ENCODE data around the gene MAEA.

The MAEA gene

GRCh38 chr4:1355378-1355777, 65.7 kb downstream of the MAEA start:
- DNase-seq: no peak

- peak; percentile 42 for DNase-seq
Observed at GRCh38 chr4:1356181-1356998, 66.7 kb downstream of the MAEA start.

DNA sequence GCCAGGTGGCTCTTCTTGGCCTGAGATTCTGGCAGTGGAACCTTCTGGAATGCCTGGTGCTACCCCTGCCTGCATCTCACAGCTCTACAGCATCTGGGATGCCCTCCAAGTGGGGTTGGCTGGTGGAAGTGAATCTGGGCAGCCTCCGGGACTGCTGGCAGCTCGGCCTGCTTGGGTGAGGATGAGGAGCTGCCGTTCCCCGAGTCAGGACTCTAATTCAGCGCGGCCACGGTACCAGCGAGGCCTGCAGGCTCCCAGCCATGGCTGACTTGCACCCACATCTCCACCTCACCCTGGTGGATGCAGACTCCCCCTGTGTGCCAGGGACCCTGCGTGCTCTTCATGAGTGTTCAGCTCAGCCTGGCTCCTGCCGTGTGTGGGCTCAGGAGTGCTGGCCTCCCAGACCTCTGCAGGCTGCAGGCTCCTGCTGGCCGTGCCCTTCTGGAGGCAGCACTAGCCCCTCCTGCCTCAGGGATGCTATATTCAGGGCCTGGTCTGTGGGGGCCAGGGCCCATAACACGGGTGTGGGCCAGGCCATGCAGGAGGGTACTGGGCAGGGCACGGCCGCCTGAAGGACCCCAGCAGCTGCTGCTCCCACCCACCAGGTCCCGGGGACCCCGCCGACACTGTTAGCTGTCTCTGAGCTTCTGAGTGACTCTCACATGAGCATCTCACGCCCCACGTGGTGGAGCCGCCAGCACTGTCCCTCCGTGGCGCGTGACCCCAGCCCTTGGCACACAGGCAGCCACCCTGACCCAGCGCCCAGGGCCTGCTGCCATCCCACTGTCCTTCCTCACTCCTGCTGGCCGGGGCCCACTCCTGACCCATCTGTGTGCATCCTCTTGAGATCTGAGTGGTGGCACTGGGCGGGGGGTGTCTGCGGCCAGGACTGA, 67.9 kb downstream of the MAEA start:
- no peak for DNase-seq

GRCh38 chr4:1358421-1359143, 68.9 kb downstream of the MAEA start:
- no peak for DNase-seq

DNA sequence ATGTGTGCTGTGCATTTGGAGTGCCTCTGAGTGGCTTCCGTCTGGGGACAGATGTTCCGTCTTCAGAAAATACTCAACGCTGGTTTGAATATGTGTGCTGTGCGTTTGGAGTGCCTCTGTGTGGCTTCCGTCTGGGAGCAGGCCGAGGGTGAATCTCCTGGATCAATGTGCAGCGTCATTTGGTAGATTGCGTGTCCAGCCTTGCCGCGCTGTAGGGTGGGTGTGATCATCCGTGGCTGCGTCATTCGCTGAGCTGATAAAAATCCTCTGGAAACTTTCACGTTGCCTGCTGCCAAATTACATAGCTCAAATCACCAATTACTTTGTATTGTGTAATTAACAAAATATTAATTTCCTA, 69.4 kb downstream of the MAEA start:
- DNase-seq: no peak

DNA sequence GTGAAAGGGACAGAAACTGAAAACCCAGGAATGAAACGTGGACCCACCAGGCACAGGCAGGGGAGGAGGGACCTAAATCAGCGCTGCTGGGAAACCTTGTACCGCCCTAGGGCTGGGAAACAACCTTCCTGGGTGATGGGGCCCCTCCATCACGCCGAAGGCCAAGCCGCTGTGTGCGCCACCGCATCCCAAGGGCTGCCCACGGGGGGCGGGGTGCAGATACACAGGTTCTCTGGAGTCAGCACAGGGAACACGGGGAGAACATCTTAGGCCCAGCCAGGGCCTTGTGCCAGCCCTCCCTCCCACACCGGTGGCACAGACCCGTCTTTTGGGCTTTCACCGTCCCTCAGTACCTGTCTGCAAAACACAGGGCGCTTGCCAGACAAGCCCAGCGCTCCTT, 70.3 kb downstream of the MAEA start:
- no peak for DNase-seq

DNA sequence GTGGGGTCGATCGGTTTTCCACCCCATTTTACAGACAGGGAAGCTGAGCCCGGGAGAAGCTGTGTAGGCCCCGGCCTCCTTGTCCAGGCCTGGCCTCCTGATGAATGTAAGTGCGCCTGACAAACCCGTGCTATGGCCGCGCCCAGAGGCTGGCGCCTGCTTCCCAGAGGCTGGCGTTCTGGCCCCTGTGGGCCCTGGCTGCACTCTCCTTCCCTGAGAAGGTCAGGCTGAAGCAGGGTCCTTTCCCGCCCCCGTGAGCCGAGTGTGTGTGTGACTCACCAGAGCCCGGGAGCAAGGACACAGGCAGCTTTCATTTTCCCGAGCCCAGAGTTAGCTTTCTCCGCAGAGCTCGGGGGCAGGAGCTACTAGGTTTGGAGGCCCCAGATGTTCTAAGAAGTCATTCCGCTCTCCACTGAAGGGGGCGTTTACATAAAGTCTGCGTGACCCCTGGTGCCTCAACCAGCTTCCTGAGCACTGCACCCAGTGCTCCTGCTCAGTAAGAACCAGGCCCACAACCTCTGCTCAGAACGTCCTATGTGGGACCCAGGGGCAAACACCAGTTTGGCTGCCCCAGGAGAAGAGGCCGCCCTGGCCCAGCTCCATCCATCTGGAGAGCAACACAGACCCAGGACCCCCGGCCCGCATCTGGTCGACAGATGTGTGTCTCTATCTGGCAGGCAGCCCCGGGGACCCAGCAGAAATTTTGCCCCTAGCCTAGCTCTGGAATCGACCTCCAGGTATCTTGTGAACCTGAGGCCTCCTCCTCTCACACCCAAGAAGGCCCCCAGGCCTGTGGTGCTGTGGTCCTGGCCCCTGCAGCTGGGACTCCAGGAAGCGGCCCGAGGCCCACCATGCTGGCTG, 71.0 kb downstream of the MAEA start:
- DNase-seq: no peak

DNA sequence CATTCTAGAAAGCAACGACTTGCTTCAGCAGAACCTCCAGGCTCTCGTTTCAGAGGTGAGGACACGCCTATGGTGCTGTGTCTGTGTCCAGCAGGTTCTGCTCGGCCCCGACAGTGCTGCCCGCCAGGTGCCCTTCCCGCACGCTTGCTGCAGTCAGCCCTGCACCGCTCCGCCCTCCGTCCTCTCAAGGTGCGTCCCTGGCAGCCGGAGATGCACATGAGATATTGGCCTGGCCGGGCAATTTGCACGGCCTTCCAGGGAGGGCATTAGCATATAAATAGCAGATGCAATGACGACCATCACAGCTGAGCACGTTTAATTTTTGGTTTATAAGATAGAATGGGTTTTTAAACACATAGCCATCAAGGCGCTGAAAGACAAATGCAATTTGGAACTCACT, 71.7 kb downstream of the MAEA start:
- no peak for DNase-seq

DNA sequence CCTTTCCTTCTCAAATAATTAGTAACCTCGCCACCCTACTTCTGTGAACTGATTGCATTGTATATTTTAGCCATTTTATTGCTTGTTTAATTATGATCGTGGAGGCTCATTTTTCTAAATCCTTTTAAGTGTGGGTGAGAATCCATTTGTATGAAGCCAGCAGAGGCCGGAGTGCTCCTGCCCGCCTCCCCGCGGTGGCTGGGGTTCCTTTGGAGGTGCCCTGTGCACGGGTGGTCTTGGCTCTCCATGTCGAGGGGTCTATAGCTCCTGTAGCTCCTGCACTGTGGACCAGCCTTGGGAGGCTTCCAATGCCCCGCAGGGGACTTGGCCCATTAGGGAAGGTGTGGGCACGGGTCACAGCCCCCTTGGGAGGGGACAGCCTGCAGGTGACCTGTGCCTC, 72.4 kb downstream of the MAEA start:
- no peak for DNase-seq

DNA sequence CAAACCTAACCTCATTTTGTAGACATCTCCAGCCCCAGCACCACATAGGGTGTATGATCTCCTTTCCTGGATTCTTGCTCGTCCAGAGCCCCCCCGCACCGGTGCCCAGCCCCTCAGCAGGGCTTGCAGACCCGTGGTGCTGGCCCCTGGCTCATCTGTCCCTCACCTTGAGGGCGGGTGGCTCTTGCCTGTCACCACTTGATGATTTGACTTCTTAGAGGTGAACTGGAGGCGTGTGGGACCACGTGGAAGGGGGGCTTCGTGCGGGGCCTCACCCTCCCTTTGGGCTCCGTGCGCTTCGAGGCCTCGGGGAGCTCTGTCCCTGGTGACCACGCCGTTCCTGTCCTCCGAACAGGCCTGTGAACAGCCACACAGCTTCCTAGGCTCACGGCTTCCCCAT, 72.8 kb downstream of the MAEA start:
- DNase-seq: no peak

DNA sequence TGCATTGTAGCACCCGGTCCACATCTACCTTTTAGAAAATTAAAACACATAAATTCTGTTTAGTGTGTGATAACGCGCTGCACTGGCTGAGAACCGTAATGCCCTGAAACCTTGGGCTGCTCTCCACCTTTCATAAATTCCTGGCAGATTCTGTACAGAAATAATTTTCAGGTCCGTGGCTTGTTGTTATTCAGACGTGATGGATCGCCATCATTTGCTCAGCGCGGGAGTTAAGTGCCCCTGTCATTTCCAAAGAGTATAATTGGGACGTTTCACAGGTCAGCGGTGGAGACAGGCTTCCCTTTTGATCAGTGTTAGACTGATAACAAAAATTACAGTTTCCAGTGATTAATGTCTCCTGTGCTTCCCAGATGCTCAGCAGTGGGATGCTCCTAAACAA, 73.8 kb downstream of the MAEA start:
- DNase-seq: no peak

DNA sequence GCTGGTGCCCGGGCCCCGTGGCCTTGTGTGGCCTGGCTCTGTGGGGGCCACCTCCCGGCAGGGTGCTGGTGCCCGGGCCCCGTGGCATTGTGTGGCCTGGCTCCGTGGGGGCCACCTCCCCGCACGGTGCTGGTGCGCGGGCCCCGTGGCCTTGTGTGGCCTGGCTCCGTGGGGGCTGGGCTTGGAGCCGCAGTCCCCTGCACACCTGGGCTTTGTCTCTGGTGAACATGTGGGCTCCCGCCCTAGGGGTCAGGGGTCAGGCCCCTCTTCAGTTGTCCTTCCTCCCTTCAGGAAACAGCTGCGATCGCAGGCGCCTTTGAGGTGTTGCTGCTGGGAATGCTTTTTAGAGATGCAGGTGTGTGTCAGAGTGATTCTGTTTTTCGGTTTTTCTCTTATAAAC, 74.5 kb downstream of the MAEA start:
- DNase-seq: no peak

DNA sequence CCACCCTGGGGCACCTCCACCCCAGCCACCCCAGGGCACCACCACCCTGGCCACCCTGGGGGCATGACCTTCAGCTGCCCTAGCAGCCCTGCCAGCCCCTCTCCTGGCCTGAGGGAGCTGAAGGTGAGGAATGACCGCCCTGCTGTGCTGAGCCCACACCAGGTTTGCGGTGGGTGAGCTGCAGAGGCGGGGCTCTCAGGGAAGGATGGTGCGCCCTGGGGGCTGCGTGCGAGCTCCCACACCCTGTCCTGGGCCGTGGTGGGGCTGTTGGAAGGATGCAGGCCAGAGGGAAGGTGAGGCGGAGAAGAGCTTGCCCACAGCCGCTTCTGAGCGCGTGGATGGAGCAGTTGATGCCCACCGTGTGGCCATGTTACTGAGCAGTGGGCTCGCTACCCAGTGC, 75.1 kb downstream of the MAEA start:
- DNase-seq: no peak

DNA sequence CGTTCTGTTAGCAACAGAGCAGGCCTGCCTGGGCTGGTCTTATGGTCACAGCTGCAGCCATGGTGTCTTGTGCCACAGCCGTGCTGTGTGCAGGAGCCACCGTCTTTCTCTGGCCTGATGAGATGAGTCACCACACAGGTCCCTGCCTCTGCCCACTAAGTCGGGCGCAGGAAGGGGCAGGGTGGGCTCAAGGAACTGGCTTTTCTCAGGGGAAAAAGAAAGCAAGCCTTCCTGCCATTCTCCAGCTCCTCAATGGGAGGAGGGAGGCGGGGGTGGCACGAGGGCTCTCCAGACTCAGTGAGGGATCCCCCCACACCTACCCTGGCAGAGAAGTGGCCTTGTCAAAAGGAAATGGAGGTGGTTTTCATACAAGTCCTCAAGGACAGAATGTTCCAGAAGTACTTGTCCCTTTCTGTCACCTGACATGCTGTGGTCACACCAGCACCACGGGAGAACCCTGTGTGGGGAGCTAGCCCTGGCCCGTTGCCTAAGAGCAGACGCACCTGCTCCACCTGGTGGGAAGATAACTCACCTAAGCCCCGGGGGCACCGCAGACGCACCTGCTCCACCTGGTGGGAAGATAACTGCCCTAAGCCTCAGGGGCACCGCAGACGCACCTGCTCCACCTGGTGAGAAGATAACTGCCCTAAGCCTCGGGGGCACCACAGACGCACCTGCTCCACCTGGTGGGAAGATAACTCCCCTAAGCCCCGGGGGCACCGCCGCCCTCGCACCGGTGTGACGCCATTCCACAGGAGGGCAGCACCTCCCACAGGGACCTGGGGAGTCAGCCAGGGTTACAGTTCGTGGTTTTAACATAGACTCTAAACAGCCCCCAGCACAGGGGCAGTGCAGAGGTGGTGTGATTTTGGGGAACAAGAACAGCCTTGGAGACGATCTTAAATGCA, 75.8 kb downstream of the MAEA start:
- DNase-seq: no peak

DNA sequence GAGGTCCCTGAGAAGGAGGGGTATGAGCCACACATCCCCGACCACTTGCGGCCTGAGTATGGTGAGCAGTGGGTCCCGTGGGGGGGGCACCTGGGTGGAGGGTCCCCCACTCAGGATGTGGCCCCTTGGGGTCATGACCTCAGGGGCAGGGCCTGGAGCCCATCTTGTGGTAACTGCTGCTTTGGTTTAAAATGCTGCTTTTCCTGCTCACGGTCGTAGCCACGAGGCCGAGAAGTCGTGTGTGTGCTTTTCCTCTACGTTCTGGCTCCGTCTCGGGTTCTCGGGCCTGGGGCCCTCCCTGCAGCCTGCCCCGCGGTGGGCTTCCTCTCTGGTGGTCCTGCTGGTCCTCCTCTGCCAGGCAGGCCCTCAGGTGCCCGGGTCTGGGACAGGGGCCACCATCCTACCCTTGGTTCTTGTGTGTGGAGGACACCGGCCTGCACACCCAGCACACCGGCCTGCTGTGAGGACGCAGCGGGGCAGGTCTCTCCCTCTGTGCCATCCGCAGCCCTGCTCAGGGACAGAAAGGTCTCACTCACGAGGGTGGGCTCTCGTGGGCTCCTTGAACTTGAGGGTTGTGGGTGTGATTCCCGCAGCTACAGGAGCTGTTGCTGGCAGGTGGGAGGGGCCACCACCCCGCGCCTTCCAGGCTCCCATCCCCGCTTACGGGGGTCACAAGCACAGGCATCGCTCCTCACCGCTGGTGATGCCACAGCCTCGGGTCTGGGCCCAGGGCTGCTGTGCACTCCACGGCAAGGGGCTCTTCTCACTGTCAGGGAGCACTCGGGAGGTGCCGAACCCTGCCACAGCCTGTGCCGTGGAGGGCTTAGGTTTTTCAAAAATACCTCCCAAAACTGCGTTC, 76.9 kb downstream of the MAEA start:
- DNase-seq: no peak

DNA sequence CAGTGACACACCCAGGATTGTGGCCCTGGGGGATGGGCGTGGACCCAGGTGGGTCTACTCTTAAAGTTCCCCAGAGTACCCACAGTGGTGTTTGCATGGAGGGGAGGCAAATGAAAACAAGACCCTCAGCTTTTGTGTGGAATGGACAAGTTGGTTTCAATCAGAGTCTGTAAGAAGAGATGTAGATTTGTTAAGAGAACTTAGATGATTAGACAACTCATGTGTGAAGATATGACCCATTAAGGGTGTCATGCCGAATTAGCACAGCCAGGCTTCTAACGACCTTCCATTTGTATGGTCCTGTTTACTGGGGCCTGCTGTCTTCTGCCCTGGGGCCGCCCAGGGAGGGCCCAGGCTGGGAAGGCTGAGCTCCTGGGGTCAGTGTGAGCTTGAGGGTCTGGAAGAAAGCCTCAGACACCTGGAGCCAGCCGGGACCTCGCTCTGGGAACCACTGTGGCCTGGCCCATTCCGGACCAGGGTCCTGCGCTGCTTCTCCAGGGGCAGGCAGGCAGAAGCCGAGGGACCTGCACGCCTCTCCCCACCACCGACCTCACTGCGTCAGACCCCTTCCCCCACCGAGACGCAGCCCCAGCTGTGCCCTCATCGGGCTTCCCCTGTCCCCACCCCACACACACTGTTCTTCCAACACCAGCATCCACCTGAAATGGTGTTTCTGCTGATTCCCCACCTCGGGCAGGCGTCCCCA, 77.7 kb downstream of the MAEA start:
- DNase-seq: no peak

- DNase-seq: no peak
Observed at GRCh38 chr4:1367936-1368289, 78.2 kb downstream of the MAEA start.

- DNase-seq: no peak
Observed at GRCh38 chr4:1368421-1369090, 78.9 kb downstream of the MAEA start.

DNA sequence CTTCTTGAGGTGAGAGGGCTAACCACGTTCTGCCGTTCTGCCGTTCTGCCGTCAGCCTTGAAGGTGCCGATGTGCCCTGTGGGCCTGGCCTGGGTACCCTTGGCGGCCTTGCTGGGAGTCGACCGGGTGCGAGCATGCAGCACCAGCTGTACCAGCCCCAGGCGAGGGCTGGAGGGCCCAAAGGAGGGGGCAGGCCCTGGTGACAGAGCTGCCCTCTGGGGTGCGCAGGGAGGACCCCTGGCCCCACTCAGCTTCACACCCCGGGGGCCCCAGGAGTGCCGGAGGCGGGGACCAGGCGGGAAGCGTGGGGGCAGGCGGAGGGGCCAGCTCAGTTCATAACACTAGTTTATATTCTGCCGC, 79.4 kb downstream of the MAEA start:
- no peak for DNase-seq

Data from CD4-positive, alpha-beta T cell treated with Interleukin-4 for 4 hours (primary cell).